Fibroblast of pulmonary artery (primary cell): ENCODE results near the gene LAMB3.

ENCODE experiments used
- DNase-seq: peaks from one replicate; pipeline ENCODE4 v3.0.0-alpha.2; 2010; ENCODE audit warnings: low read depth
- H3K4me3 ChIP-seq: replicated peaks from 2 replicates; pipeline ENCODE4 v1.5.1; 2011; ENCODE audit warnings: low read depth, mild to moderate bottlenecking, control low read depth, low read length, moderate library complexity
- CTCF ChIP-seq: IDR thresholded peaks from 2 replicates; pipeline ENCODE4 v1.5.1; 2011; ENCODE audit warnings: mild to moderate bottlenecking, control low read depth, low read length, inconsistent platforms; ENCODE audit errors: missing control alignments

LAMB3 gene

DNA sequence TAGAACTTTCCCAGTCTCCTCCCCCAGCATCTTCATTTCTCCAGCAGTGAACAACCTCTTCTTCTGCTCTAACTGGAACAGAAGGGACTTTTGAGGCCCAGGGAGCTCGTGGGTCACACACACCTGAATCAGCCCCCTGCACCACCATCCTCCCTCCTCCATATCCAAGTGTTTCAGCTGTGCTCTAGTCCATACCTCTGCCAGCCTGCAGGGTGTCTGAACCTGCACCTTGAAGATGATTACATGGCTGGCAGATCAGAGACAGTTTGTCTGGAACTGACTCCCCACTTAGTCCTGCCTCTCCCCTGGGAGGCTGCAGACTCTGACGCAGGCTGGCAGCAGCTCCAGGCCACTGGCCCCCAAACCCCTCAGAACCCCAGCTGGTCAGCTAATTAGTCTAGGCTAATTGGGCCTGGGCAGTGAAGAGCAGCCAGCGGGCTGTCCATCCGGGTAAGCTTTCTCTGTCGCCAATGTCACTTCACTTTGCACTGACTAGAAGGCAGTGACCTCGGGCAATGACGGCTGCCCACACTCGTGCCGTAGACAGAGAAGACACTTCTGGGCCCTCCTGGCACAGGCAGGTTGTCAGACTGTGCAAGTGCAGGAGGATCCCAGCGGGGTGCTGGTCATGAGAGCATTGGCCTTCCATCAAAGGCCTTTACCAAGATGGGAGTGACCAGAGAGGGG is 56.5 kb downstream of the LAMB3 start:
- TF ChIP-seq CTCF = no peak
- no peak overlapping the region for H3K4me3 ChIP-seq
- DNase-seq = no peak

GRCh38 chr1:209595028-209595427 is 57.2 kb downstream of the LAMB3 start:
- no peak for DNase-seq
- no peak for TF ChIP-seq CTCF
- H3K4me3 ChIP-seq = no peak overlapping the region

DNA sequence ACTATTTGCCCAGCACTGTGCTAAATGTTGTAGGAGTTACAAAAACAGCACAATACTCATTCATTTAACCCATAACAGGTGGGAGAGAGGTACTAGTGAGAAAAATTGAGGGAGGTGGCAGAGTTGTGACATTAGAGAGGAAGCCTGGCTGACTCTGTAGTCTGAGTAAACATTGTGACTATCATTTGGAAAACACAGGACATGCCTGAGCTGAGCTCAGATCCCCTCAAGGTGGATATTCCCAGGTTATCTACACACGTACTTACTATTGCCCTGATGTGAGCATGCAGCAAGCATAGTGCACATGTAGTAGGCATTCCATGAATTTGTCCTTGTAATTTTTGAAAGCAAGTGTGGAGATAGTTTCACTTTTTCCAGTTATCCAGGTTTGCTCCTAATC is 57.8 kb downstream of the LAMB3 start:
- no peak for TF ChIP-seq CTCF
- H3K4me3 ChIP-seq = no peak overlapping the region
- DNase-seq = no peak

GRCh38 chr1:209593747-209594146 is 58.5 kb downstream of the LAMB3 start:
- no peak for DNase-seq
- TF ChIP-seq CTCF = no peak
- no peak overlapping the region for H3K4me3 ChIP-seq

- TF ChIP-seq CTCF = peak; percentile 31
- no peak overlapping the region for H3K4me3 ChIP-seq
- no peak for DNase-seq
Measured at GRCh38 chr1:209590405-209590804, 61.8 kb downstream of the LAMB3 start.

- H3K4me3 ChIP-seq = no peak overlapping the region
- TF ChIP-seq CTCF = no peak
- DNase-seq = no peak
Measured at GRCh38 chr1:209589863-209590262, 62.4 kb downstream of the LAMB3 start.

DNA sequence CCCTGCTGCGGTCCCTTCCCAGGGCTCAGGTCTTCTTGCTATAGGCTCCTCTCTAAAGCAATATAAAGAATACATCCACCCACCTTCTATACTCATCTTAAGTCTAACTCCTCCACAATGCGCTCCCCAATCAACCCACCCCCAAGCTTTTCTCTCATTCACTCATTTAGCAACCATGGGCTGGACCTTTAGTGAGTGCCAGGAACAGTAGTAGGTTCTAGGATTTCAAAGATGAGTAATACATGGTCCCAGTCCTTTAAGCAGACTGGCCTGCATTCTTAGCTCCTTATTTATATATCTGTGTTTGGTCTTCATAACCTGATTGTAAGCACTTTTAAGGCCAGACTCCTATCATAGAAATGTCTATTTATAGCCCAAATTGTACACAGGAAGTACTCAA is 62.8 kb downstream of the LAMB3 start:
- no peak for DNase-seq
- TF ChIP-seq CTCF = no peak
- no peak overlapping the region for H3K4me3 ChIP-seq
